ENCODE measurements around the gene PBX1.

GRCh38 chr1:164783778-164784555 lies 225.0 kb downstream of the PBX1 start:
- no peak for TF ChIP-seq POLR2A (IDR thresholded peaks at IDR 0.05)
- no peak for TF ChIP-seq CTCF (IDR thresholded peaks at IDR 0.05)
- TF ChIP-seq POLR2AphosphoS5 (IDR thresholded peaks at IDR 0.05): peak in 1 of 3 donors; percentile 23

Measured in breast epithelium (tissue), 3 donors.